ENCODE measurements around the gene LST1. TPM values are rescaled to one million over a fixed set of nuclear protein-coding genes. Genes with fewer than 3 reads are reported as not detected.
A peak's percentile ranks its signal among the peaks of the same experiment; 100 is the strongest.

The LST1 gene
- total RNA-seq, 4 donors from 2014 or later = 0.49 to 50.4 (median 5.1) TPM; not detected in 1

DNA sequence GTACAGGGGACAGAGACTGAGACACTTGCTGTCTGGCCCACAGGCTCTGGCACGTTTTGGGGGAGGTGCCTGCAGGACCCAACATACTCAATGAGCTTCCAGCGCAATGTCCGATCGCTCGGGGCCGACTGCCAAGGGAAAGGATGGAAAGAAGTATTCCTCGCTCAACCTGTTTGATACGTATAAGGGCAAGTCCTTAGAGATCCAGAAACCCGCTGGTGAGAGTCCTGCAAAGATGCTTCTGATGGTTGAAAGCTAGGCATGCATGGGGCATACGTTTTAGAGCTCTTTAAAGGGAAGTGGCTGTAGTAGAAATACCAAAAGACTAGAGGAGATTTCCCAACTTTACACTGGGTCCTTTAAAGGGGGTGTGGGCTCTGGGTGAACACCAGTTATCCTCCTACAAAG, 36.6 kb downstream of the LST1 start:
- Histone ChIP-seq H3K27me3 (no peaks in the 10 kb centered on the region), H3K36me3 (peaks cover 38 to 45% (median 41%) of the 10 kb centered on the region in 3 donors), H3K4me3 (peak overlapping the region in 3 of 4 donors; percentile 80 to 98 (median 91)), H3K9me3 (no peaks in the 10 kb centered on the region), H3K4me1 (peaks cover 11 to 35% (median 14%) of the 10 kb centered on the region in 3 donors), H3K27ac (peak overlapping the region; percentile 97 to 99 (median 98))
- WGBS, 2 donors = 22 to 29% methylated on average over 10 of the region's 10 CpGs
- TF ChIP-seq, protein P1, sequence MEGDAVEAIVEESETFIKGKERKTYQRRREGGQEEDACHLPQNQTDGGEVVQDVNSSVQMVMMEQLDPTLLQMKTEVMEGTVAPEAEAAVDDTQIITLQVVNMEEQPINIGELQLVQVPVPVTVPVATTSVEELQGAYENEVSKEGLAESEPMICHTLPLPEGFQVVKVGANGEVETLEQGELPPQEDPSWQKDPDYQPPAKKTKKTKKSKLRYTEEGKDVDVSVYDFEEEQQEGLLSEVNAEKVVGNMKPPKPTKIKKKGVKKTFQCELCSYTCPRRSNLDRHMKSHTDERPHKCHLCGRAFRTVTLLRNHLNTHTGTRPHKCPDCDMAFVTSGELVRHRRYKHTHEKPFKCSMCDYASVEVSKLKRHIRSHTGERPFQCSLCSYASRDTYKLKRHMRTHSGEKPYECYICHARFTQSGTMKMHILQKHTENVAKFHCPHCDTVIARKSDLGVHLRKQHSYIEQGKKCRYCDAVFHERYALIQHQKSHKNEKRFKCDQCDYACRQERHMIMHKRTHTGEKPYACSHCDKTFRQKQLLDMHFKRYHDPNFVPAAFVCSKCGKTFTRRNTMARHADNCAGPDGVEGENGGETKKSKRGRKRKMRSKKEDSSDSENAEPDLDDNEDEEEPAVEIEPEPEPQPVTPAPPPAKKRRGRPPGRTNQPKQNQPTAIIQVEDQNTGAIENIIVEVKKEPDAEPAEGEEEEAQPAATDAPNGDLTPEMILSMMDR (IDR thresholded peaks at IDR 0.05) = no peak
- no peak for TF ChIP-seq POLR2A (IDR thresholded peaks at IDR 0.05)
- DNase-seq = no peak
- intact Hi-C loops (cut with DNase I) = no loop called here

DNA sequence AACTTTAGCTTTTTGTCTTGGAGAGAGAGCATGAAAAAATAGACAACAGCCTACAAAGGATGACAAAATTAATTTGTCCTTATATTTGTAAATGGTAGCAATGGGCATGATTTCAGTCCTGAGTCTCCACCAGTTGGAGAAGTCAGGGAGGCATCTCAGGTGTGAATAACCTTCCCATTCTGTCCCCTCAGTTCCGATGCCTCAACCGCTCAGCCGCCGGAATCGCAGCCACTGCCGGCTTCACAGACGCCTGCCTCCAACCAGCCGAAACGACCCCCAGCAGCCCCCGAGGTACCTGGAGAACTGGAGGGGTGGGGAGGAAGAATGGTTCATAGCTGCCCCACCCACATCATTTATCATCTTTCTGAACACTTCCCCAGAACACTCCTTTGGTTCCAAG, 38.0 kb downstream of the LST1 start:
- TF ChIP-seq, protein P1 (IDR thresholded peaks at IDR 0.05) = no peak
- no peak for TF ChIP-seq POLR2A (IDR thresholded peaks at IDR 0.05)
- Histone ChIP-seq H3K4me1 (peaks cover 11 to 35% (median 14%) of the 10 kb centered on the region in 3 donors), H3K36me3 (peaks cover 52 to 59% (median 52%) of the 10 kb centered on the region in 3 donors), H3K4me3 (no peak overlapping the region), H3K9me3 (no peaks in the 10 kb centered on the region), H3K27me3 (no peaks in the 10 kb centered on the region), H3K27ac (no peak overlapping the region)
- intact Hi-C loops (cut with DNase I) = no loop called here
- WGBS, 2 donors = 65 to 86% methylated on average over 5 to 10 of the region's 10 CpGs
- DNase-seq = no peak

DNA sequence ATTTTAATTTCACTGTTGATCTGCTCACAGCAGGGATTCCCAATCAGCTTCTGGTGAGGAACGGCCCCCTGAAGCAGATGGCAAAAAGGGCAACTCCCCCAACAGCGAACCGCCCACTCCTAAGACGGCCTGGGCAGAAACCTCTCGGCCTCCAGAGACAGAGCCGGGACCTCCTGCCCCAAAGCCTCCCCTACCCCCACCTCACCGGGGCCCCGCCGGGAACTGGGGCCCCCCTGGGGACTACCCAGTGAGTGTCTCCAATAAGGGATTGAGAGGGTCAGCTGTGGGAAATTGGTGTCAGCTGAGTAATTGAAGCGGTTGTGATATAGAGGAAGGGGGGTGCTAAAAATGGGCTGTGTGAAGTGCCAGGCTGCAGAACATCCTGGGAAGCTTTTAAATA, 40.9 kb downstream of the LST1 start:
- Histone ChIP-seq H3K4me1 (peaks cover 6 to 20% (median 10%) of the 10 kb centered on the region in 3 donors), H3K27me3 (no peaks in the 10 kb centered on the region), H3K9me3 (no peaks in the 10 kb centered on the region), H3K36me3 (peaks cover 74 to 88% (median 77%) of the 10 kb centered on the region in 3 donors), H3K4me3 (no peak overlapping the region), H3K27ac (no peak overlapping the region)
- intact Hi-C loops (cut with DNase I) = no loop called here
- TF ChIP-seq, protein P1 (IDR thresholded peaks at IDR 0.05) = no peak
- no peak for TF ChIP-seq POLR2A (IDR thresholded peaks at IDR 0.05)
- DNase-seq = no peak
- WGBS, 2 donors = 93 to 95% methylated on average over 3 to 6 of the region's 10 CpGs

DNA sequence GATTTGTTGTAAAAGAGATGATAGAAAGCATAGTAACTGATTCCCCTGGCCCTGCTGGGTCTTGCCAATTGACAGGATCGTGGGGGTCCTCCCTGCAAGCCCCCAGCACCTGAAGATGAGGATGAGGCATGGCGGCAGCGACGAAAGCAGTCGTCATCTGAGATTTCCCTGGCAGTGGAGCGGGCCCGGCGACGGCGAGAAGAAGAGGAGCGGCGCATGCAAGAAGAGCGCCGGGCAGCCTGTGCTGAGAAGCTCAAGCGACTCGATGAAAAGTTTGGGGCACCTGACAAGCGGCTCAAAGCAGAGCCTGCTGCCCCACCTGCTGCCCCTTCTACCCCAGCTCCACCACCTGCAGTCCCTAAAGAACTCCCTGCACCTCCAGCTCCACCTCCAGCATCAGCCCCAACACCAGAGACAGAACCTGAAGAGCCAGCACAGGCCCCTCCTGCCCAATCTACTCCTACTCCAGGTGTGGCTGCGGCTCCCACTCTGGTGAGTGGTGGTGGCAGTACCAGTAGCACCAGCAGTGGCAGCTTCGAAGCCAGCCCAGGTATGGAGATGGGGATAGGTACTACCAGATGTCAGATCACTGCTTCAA, 41.7 kb downstream of the LST1 start:
- no peaks in the 10 kb centered on the region for H3K9me3 ChIP-seq
- peaks cover 0 to 11% (median 3%) of the 10 kb centered on the region in 3 donors for H3K4me1 ChIP-seq
- DNase-seq = no peak
- intact Hi-C loops (cut with DNase I) = no loop called here
- H3K36me3 ChIP-seq = peaks cover 77 to 96% (median 81%) of the 10 kb centered on the region in 3 donors
- TF ChIP-seq, protein P1 (IDR thresholded peaks at IDR 0.05) = no peak
- TF ChIP-seq POLR2A (IDR thresholded peaks at IDR 0.05) = no peak
- H3K4me3 ChIP-seq = no peak overlapping the region
- 94 to 95% methylated on average over 14 to 17 of the region's 19 CpGs for WGBS, 2 donors
- H3K27me3 ChIP-seq = no peaks in the 10 kb centered on the region
- H3K27ac ChIP-seq = no peak overlapping the region

DNA sequence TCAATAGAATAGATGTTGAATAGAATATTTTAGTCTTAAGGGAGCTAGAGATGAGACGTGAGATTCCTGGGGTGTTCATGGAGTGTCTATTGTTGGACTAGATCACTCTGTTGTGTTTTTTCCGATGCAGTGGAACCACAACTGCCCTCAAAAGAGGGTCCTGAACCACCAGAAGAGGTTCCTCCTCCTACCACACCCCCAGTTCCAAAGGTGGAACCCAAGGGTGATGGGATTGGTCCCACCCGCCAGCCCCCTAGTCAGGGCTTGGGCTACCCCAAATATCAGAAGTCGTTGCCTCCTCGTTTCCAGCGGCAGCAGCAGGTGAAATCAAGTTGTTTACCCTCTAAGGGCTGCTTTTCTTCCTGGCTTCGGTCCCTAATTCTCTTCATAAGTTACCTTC, 42.9 kb downstream of the LST1 start:
- Histone ChIP-seq H3K4me3 (no peak overlapping the region), H3K36me3 (peaks cover 79 to 100% (median 86%) of the 10 kb centered on the region in 3 donors), H3K27ac (no peak overlapping the region), H3K27me3 (no peaks in the 10 kb centered on the region), H3K4me1 (no peaks in the 10 kb centered on the region), H3K9me3 (no peaks in the 10 kb centered on the region)
- TF ChIP-seq POLR2A (IDR thresholded peaks at IDR 0.05) = no peak
- TF ChIP-seq, protein P1 (IDR thresholded peaks at IDR 0.05) = no peak
- intact Hi-C loops (cut with DNase I) = no loop called here
- no peak for DNase-seq
- 81 to 85% methylated on average over 7 of the region's 7 CpGs for WGBS, 2 donors
